ENCODE measurements around the gene GADL1.

The GADL1 gene

DNA sequence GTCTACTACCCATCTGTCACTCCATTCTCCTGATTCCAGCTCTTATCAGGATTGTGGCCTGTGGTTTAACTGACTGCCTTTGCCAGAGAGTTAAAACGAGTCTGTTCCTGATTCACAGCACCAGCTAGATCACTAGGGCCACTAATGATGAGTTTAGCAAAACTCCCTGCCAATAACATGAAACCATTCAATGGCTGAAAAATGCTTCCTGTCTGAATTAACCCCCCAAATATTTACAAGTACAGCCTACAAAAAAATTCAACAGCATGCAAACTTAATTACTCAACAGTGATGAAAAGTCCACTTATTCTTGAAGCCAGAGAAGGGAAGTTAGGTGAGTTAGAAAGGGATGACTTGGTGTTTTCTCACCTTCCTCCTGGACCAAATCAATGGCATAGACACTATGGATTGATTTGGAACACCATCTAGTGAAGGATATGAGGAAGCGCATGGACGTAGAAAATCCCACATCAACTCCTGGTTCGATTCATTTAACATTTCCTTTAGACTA is 146.6 kb downstream of the GADL1 start:
- ATAC-seq (no peak), DNase-seq (no peak)
- Mint-ChIP-seq H3K9me3 (no peaks in the 10 kb centered on the region), H3K27me3 (no peaks in the 10 kb centered on the region), H3K4me1 (peaks cover 62% of the 10 kb centered on the region), H3K27ac (no peak overlapping the region), H3K4me3 (no peak overlapping the region), H3K36me3 (ENCODE audit: low read depth) (no peaks in the 10 kb centered on the region)

DNA sequence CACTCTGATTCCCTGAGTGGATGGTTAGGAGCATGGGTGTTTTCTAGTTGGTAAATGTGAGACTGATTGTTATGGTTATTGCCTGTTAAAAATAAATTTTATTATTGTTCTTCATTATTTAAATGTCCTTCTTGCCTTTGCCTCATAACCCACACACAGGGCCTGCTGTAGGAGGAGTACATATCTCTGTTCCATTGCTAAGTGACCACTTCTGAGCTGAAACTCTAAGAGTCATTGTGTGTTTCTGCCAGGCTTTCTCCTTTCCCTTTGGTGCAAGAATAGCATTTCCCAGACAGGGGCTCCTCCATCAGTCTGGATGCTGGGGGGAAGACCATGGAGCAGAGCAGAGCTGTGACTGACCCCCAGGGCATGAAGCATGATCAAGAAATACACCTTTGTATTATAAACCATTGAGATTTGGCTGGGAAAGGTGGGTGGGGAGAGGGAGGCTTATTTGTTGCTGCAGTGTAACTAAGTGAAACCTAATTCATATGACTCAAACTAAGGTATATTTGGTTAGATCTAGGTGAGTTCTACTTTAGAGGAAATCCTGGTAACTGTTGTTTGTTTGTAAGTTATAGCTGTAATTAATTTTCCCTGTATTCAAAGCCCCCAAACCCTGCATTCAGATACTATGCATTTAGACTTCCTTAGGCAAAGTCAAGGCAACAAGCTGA is 150.7 kb downstream of the GADL1 start:
- Mint-ChIP-seq H3K27ac (peak overlapping the region; percentile 41), H3K27me3 (no peaks in the 10 kb centered on the region), H3K4me3 (no peak overlapping the region), H3K9me3 (no peaks in the 10 kb centered on the region), H3K4me1 (peaks cover 31% of the 10 kb centered on the region), H3K36me3 (ENCODE audit: low read depth) (no peaks in the 10 kb centered on the region)
- DNase-seq (no peak), ATAC-seq (no peak)

DNA sequence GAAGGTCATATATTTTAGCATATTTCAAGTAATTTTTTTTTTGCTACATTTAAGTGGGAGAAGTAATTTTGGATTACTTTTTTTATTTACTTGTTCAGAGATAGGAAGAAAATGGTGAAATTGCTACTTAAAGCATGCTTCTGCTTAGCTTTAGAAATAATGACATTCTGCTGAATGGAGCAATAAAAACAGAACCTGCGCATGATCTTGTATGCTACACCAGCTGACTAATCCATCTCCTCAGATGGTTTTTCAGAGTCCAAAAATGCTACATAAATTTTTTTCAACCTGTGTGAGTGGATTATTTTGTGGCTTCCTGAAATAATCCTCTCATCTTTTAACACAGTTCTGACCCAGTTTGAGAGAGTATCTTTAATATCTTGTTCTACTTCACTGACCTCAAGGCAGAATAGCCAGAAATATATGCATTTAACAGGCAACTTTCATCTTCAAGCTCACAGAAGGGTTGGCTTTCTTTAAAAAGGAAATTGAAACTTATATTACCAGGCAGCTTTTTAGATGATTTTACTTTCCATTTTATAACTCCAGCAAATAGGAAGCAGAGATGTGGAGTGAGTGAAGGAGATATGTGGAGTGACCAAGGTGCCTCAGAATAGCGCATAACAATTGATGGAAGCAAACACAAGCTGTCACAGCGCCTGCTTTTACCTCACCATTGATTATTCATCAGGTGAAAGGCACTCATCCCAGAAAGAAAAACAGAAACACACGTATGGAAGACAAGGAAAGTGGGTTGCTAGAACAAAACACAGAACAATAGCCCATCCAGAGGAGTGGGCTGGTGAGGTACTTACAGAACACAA is 151.5 kb downstream of the GADL1 start:
- peak overlapping the region; percentile 41 for H3K27ac Mint-ChIP-seq
- ATAC-seq: no peak
- no peaks in the 10 kb centered on the region for H3K27me3 Mint-ChIP-seq
- DNase-seq: no peak
- H3K4me1 Mint-ChIP-seq: peaks cover 34% of the 10 kb centered on the region
- H3K4me3 Mint-ChIP-seq: peak overlapping the region; percentile 19
- H3K9me3 Mint-ChIP-seq: no peaks in the 10 kb centered on the region
- H3K36me3 Mint-ChIP-seq (ENCODE audit: low read depth): no peaks in the 10 kb centered on the region

DNA sequence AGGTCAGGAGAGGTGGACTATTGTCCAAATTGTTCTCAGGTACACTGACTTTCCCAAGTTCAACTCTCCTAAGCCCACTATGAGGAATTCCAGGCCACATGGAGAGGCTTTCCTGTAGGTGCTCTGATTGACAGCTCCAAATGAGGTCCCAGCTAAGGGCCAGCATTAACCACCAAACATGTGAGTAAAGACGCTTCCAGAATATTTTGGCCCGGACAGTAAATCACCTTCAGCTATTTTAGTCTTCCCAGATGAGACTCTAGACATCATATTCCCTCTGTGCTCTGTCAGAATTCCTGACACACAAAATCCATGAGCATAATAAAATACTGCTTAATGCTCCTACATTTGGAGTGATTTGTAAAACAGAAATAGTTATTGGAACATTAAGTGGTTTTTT is 152.6 kb downstream of the GADL1 start:
- no peaks in the 10 kb centered on the region for H3K27me3 Mint-ChIP-seq
- H3K9me3 Mint-ChIP-seq: no peaks in the 10 kb centered on the region
- no peak for DNase-seq
- no peak overlapping the region for H3K27ac Mint-ChIP-seq
- no peak for ATAC-seq
- no peaks in the 10 kb centered on the region for H3K36me3 Mint-ChIP-seq (ENCODE audit: low read depth)
- H3K4me1 Mint-ChIP-seq: peaks cover 35% of the 10 kb centered on the region
- H3K4me3 Mint-ChIP-seq: no peak overlapping the region

DNA sequence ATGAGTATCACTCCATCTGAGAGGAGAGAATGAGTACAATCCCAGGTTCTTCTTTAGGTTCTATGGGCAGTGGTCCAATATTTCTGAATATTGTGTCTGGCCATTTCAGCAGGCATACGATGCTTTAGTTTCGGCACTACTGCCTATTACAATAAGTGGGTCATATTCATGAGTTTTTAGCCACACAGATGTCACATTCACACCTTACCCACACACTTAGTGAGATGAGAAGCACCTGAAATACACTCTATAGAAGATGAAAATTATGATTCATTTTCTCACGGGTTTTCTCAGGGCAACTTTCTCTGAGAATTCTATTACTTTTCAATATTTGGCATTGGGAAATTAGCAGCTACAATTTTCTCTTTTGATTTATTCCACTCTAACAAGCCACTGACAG is 155.9 kb downstream of the GADL1 start:
- Mint-ChIP-seq H3K36me3 (ENCODE audit: low read depth) (no peaks in the 10 kb centered on the region), H3K27me3 (no peaks in the 10 kb centered on the region), H3K4me3 (no peak overlapping the region), H3K27ac (no peak overlapping the region), H3K4me1 (peaks cover 41% of the 10 kb centered on the region), H3K9me3 (no peaks in the 10 kb centered on the region)
- DNase-seq (no peak), ATAC-seq (no peak)

DNA sequence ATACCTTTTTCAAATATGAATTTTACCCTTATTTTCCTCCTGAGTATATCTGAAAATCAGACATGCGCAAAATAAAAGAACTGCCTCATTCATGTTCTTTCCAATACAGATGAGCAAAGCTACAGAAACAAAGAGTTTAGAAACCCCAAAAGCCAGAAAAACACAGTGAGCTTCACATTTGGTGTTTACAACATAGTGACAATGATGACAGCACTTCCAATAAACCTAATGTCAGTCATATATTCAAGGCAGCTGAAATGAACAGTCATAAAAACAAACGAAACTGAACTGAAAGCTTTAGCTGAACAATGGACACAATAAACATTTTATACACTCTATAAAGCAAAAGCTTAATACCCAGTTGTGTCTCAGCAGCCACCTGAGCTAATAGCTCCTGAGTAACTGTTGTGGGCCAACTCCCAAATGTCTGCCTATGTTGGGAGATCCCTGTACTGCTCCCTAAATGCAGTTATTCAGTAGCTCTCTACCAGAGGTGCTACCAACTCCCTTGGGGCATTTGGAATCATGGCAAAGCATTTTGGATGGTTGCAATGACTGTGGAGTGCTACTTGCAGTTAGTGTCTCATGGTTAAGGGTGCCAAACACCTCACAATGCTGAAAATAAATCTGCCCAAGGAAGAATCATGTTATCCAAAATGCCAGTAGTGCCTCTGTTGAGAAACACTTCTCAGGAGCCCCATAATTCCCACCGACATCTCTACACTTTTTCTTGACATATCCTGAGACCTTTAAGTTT is 156.5 kb downstream of the GADL1 start:
- peaks cover 36% of the 10 kb centered on the region for H3K4me1 Mint-ChIP-seq
- DNase-seq: no peak
- H3K9me3 Mint-ChIP-seq: no peaks in the 10 kb centered on the region
- H3K27me3 Mint-ChIP-seq: no peaks in the 10 kb centered on the region
- H3K36me3 Mint-ChIP-seq (ENCODE audit: low read depth): no peaks in the 10 kb centered on the region
- no peak overlapping the region for H3K27ac Mint-ChIP-seq
- no peak overlapping the region for H3K4me3 Mint-ChIP-seq
- ATAC-seq: peak; percentile 40

DNA sequence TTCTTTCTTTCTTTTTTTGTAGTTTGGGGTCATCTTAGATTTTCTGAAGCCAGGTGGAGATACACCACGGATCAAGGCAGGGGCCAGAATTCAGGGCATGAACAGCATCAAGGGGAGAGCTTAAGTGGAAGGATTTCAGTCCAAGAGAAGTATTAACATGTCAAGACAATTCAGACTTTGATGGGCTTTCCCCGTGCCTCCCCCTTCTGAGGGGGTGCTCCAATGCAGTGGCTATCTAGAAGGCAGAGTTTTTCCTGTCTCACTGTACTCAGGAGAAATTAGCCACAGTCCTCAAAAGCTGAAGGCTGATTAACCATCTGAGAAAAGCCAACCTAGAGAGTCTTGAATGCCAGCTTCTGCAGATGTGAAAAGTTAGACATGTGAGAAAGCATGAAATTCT is 160.8 kb downstream of the GADL1 start:
- peak overlapping the region; percentile 54 for H3K4me3 Mint-ChIP-seq

DNA sequence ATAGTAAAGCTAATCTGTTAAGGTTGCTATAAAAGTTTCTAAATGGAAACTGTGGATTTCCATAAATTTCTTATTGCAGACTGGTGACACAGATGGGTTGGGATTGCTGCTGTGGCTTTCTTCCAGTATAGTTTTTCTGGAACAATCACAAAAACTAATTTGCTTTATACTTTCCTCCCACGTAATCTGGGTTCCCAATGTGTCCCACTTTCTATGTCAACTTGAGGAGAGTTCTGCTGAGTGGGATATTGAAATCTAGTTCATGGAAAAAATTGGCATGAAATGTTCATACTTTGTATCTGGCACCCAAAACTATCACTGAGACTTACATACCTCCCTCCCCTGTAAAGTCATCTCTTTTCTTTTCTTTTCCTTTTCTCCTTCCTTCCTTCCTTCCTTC is 161.3 kb downstream of the GADL1 start:
- no peak overlapping the region for H3K4me3 Mint-ChIP-seq
- H3K27me3 Mint-ChIP-seq: no peaks in the 10 kb centered on the region
- H3K9me3 Mint-ChIP-seq: no peaks in the 10 kb centered on the region
- no peaks in the 10 kb centered on the region for H3K36me3 Mint-ChIP-seq (ENCODE audit: low read depth)
- no peak for ATAC-seq
- DNase-seq: no peak
- peaks cover 52% of the 10 kb centered on the region for H3K4me1 Mint-ChIP-seq
- H3K27ac Mint-ChIP-seq: no peak overlapping the region

More for the DNA sequence above, 160.8 kb downstream of the GADL1 start:
- ATAC-seq (no peak), DNase-seq (no peak)
- Mint-ChIP-seq H3K9me3 (no peaks in the 10 kb centered on the region), H3K27me3 (no peaks in the 10 kb centered on the region), H3K27ac (peak overlapping the region; percentile 29), H3K4me1 (peaks cover 56% of the 10 kb centered on the region), H3K36me3 (ENCODE audit: low read depth) (no peaks in the 10 kb centered on the region)

DNA sequence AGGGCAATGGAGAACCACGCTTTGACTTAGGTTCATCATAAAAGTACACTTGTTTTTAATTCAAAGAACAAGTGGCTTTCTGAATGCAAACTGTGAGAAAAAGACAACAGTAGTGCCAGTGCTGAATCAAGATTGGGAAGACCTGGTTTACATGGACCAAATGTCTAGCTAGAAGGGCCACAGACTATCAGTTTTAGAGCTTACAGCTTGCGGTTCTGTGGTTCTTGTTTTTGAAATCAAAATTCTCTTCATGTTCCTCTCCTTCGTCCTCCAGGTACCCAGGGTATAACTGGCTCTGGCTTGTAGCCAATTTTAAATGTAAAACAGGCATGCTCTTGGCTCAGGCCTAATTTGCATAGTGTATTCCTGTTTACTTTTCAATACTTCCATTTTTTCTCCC is 163.5 kb downstream of the GADL1 start:
- Mint-ChIP-seq H3K4me1 (peaks cover 45% of the 10 kb centered on the region), H3K27me3 (no peaks in the 10 kb centered on the region), H3K9me3 (no peaks in the 10 kb centered on the region), H3K4me3 (no peak overlapping the region), H3K27ac (no peak overlapping the region), H3K36me3 (ENCODE audit: low read depth) (no peaks in the 10 kb centered on the region)
- ATAC-seq (no peak), DNase-seq (no peak)

DNA sequence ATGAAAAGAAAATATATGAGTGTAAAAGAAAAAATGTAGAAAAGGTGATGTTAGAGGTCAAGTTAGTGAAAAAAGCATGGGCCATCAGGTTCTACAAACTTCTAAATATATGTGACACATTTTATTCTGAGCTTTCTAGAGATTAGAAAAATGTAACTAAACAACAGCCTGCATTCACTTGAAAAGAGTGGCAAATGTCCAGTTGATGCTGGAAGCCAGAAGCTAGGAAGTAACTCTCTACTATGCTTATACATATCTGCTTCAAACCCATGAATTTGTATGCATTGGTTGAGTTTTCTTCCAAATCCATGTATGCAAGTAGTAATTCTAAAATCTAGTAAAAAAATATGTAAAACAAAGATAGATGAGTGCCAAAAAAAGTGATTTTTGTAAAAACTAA is 164.5 kb downstream of the GADL1 start:
- ATAC-seq: no peak
- peaks cover 48% of the 10 kb centered on the region for H3K4me1 Mint-ChIP-seq
- peaks cover 8% of the 10 kb centered on the region for H3K9me3 Mint-ChIP-seq
- no peak overlapping the region for H3K27ac Mint-ChIP-seq
- no peak for DNase-seq
- H3K4me3 Mint-ChIP-seq: no peak overlapping the region
- no peaks in the 10 kb centered on the region for H3K36me3 Mint-ChIP-seq (ENCODE audit: low read depth)
- no peaks in the 10 kb centered on the region for H3K27me3 Mint-ChIP-seq

DNA sequence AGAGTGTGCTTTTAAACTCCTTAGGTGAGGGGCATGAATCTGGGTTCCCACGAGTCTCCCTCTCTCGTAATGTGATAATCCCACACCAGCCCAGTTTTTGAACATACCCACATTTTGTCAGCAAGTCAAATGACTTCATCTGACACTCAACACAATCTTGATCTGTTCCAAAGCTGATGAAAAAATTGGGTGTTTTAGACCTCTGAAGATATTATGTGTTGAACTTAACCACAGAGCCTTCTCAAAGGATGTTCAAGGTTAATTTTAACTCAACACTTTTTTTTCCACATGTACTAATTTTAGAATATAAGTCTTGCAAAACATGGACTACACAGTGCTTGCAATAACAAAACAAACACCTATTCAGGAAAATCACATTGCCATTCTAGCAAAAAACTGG is 164.9 kb downstream of the GADL1 start:
- Mint-ChIP-seq H3K36me3 (ENCODE audit: low read depth) (no peaks in the 10 kb centered on the region), H3K27me3 (no peaks in the 10 kb centered on the region), H3K4me3 (no peak overlapping the region), H3K27ac (no peak overlapping the region), H3K4me1 (peaks cover 44% of the 10 kb centered on the region), H3K9me3 (peaks cover 12% of the 10 kb centered on the region)
- ATAC-seq (no peak), DNase-seq (no peak)

DNA sequence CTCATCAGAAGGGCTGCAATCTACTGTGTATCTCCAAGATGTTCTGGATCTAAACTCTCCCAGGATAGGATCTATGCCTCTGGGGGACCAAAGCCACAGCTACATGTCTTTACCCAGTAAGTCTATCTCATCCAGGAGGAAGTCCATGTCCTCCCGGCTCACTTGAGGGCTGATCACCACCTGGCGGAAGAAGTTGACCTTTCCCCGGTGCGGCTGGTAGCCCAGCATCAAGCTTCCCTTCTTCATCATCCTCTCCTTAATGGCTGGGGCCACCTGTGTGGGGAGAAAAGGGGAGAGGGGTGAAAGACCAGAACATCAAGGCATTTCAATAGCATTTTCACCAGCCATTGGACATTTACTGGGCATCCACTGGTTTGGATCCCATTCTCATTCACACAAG is 166.3 kb downstream of the GADL1 start:
- no peak for DNase-seq
- H3K27me3 Mint-ChIP-seq: no peaks in the 10 kb centered on the region
- peaks cover 35% of the 10 kb centered on the region for H3K4me1 Mint-ChIP-seq
- no peaks in the 10 kb centered on the region for H3K36me3 Mint-ChIP-seq (ENCODE audit: low read depth)
- H3K4me3 Mint-ChIP-seq: no peak overlapping the region
- no peak overlapping the region for H3K27ac Mint-ChIP-seq
- H3K9me3 Mint-ChIP-seq: peaks cover 14% of the 10 kb centered on the region
- ATAC-seq: no peak

DNA sequence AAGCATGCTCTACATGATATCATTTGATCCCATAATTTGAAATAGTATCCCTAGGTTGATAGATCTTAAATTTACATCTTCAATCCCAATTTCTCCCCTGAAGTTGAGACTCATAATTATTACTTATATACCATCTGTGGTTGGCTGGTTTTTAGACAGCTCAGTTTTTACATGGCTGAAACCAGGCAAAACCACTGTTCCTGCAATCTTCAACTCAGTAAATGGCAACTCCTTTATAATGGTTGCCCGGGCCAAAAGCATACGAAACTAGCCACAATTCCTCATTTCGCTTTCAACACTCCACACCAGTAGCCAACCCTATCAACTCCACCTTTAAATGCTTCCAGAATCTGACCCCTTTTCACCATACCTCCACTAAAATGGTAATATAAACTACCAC is 169.6 kb downstream of the GADL1 start:
- Mint-ChIP-seq H3K36me3 (ENCODE audit: low read depth) (no peaks in the 10 kb centered on the region), H3K27ac (no peak overlapping the region), H3K27me3 (no peaks in the 10 kb centered on the region), H3K4me3 (no peak overlapping the region), H3K9me3 (peaks cover 14% of the 10 kb centered on the region), H3K4me1 (peaks cover 15% of the 10 kb centered on the region)
- ATAC-seq: no peak
- no peak for DNase-seq

DNA sequence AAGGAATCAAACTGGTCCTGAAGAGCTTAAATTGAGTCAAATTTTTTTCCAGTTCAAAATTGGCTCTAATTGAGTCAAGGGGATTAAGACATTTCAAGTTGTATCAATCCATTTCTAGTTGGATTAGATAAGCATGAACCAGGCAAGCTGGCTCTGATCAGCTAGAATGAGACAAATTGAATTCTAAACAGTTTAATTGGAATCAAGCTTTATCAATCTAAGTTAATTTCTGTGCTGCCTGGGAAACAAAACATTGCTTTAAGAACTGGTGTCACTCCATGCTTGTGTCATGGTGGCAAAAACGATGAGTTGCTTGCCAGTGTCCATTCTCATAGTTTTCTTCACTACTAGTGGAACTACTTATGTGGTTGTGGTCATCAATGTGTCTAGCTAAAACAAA is 171.2 kb downstream of the GADL1 start:
- Mint-ChIP-seq H3K36me3 (ENCODE audit: low read depth) (no peaks in the 10 kb centered on the region), H3K4me3 (no peak overlapping the region), H3K27me3 (no peaks in the 10 kb centered on the region), H3K4me1 (peaks cover 4% of the 10 kb centered on the region), H3K9me3 (peaks cover 14% of the 10 kb centered on the region), H3K27ac (no peak overlapping the region)
- DNase-seq (no peak), ATAC-seq (no peak)

DNA sequence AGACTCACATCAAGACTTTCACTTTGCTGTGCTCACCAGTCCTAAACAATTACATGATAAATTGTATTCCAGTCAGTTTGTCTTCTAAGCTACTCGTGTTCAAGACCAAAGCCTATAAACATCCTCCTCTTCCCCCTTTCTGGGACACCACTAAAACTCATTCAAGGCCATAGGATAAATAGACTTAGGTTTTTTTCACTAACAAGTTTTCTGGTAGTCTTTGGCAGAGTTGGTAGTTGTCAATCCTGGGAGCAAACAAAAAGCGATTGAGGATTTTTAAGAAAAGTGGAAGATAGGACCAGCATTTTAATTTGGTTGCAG is 173.2 kb downstream of the GADL1 start:
- peaks cover 14% of the 10 kb centered on the region for H3K9me3 Mint-ChIP-seq
- no peak overlapping the region for H3K4me3 Mint-ChIP-seq
- H3K27ac Mint-ChIP-seq: no peak overlapping the region
- peaks cover 4% of the 10 kb centered on the region for H3K4me1 Mint-ChIP-seq
- DNase-seq (no peak), ATAC-seq (no peak)
- H3K36me3 Mint-ChIP-seq (ENCODE audit: low read depth): no peaks in the 10 kb centered on the region
- no peaks in the 10 kb centered on the region for H3K27me3 Mint-ChIP-seq

Data from activated naive CD8-positive, alpha-beta T cell treated with anti-CD3 and anti-CD28 coated beads, Interleukin-2, amount 50 U/mL, for 24 hours (primary cell).